ENCODE measurements around the gene RANBP2. TPM values are rescaled to one million over a fixed set of nuclear protein-coding genes. Genes with fewer than 3 reads are reported as not detected.

The RANBP2 gene
- total and polyA plus RNA-seq, 3 donors from 2014 or later, result 29.0 to 108 (median 95.5) TPM

DNA sequence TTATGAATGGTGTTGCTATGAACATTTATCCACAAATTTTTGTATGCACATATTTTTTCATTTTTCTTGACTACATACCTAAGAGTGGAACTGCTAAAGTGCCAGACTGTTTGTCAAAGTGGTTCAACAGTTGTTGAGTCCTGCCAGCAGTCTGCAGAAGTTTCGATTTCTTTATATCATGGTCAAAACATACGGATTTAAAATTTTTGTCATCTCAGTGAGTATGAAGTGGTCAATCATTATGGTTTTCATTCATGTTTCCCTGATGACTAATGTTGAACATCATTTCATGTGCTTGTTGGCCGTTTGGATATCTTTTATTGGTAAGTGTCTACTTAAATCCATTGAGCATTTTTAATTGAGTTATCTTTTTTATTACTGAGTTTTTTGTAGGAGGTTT is 106.5 kb downstream of the RANBP2 start:
- Histone ChIP-seq H3K4me1 (no peaks in the 10 kb centered on the region), H3K9me3 (no peaks in the 10 kb centered on the region), H3K36me3 (ENCODE audit: low read depth, missing control alignments) (no peaks in the 10 kb centered on the region), H3K27ac (no peak overlapping the region), H3K27me3 (no peaks in the 10 kb centered on the region), H3K4me3 (no peak overlapping the region)
- intact Hi-C loops (cut with DNase I; ENCODE audit: low total_unique reads), result no loop called here
- no peak for DNase-seq
- WGBS, 2 donors, result 91 to 92% methylated on average over 3 of the region's 3 CpGs
- TF ChIP-seq CTCF (IDR thresholded peaks at IDR 0.05), result no peak
- TF ChIP-seq POLR2A (IDR thresholded peaks at IDR 0.05), result no peak

DNA sequence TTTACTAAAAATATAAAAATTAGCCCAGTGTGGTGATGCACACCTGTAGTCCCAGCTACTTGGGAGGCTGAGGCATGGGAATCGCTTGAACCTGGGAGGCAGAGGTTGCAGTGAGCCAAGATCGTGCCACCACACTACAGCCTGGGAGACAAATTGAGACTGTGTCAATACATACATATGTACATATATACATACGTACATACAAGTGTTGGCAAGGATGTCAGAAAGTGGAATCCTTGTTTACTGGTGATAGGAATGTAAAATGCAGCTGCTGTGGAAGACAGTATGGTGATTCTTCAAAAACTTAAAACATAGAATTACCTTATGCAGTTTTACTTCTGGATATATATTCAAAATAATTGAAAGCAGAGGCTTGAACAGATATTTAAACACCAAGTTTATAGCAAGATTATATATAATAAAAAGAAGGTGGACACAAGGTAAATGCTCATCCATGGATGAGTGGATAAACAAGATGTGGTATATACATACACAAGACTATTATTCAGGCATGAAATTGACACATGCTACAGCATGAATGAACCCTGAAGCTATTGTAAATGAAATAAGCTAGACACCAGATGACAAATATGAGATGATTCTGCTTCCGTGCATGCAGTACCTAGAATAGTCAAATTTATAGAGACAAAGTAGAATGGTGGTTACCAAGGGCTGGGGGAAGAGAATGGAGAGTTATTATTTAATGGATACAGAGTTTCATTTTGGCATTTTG is 110.5 kb downstream of the RANBP2 start:
- intact Hi-C loops (cut with DNase I; ENCODE audit: low total_unique reads), result no loop called here

GRCh38 chr2:108833219-108833618 is 113.9 kb downstream of the RANBP2 start:
- Histone ChIP-seq H3K27me3 (no peaks in the 10 kb centered on the region), H3K9me3 (no peaks in the 10 kb centered on the region), H3K36me3 (ENCODE audit: low read depth, missing control alignments) (no peaks in the 10 kb centered on the region), H3K27ac (no peak overlapping the region), H3K4me3 (no peak overlapping the region), H3K4me1 (peaks cover 3% of the 10 kb centered on the region)
- DNase-seq, result no peak
- intact Hi-C loops (cut with DNase I; ENCODE audit: low total_unique reads), result no loop called here
- no peak for TF ChIP-seq CTCF (IDR thresholded peaks at IDR 0.05)
- TF ChIP-seq POLR2A (IDR thresholded peaks at IDR 0.05), result no peak

More for the DNA sequence above, 110.5 kb downstream of the RANBP2 start:
- Histone ChIP-seq H3K27ac (no peak overlapping the region), H3K9me3 (no peaks in the 10 kb centered on the region), H3K4me1 (peaks cover 3% of the 10 kb centered on the region), H3K36me3 (ENCODE audit: low read depth, missing control alignments) (no peaks in the 10 kb centered on the region), H3K27me3 (no peaks in the 10 kb centered on the region), H3K4me3 (no peak overlapping the region)
- no peak for DNase-seq
- 85 to 89% methylated on average over 4 of the region's 4 CpGs for WGBS, 2 donors
- TF ChIP-seq POLR2A (IDR thresholded peaks at IDR 0.05) (no peak), CTCF (IDR thresholded peaks at IDR 0.05) (no peak)

GRCh38 chr2:108834620-108835019 is 115.3 kb downstream of the RANBP2 start:
- peaks cover 3% of the 10 kb centered on the region for H3K4me1 ChIP-seq
- H3K36me3 ChIP-seq (ENCODE audit: low read depth, missing control alignments), result no peaks in the 10 kb centered on the region
- WGBS, 2 donors, result 71 to 81% methylated on average over 3 of the region's 3 CpGs
- no peak for TF ChIP-seq POLR2A (IDR thresholded peaks at IDR 0.05)
- no peak for TF ChIP-seq CTCF (IDR thresholded peaks at IDR 0.05)
- no peaks in the 10 kb centered on the region for H3K27me3 ChIP-seq
- H3K4me3 ChIP-seq, result no peak overlapping the region
- intact Hi-C loops (cut with DNase I; ENCODE audit: low total_unique reads), result no loop called here
- no peak overlapping the region for H3K27ac ChIP-seq
- H3K9me3 ChIP-seq, result no peaks in the 10 kb centered on the region
- no peak for DNase-seq

GRCh38 chr2:108835040-108835439 is 115.8 kb downstream of the RANBP2 start:
- H3K36me3 ChIP-seq (ENCODE audit: low read depth, missing control alignments), result no peaks in the 10 kb centered on the region
- H3K9me3 ChIP-seq, result no peaks in the 10 kb centered on the region
- no peak for TF ChIP-seq CTCF (IDR thresholded peaks at IDR 0.05)
- TF ChIP-seq POLR2A (IDR thresholded peaks at IDR 0.05), result no peak
- 92 to 97% methylated on average over 1 of the region's 1 CpG for WGBS, 2 donors
- DNase-seq, result no peak
- H3K4me3 ChIP-seq, result no peak overlapping the region
- no peak overlapping the region for H3K27ac ChIP-seq
- peaks cover 3% of the 10 kb centered on the region for H3K4me1 ChIP-seq
- intact Hi-C loops (cut with DNase I; ENCODE audit: low total_unique reads), result no loop called here
- no peaks in the 10 kb centered on the region for H3K27me3 ChIP-seq
